Measurements from ENCODE around the gene ERMP1.

ERMP1 gene

GRCh38 chr9:5743109-5743508 is 89.8 kb downstream of the ERMP1 start:
- Histone ChIP-seq H2AFZ (ENCODE audit: low read depth, low read length) (no peak overlapping the region), H4K20me1 (ENCODE audit: insufficient read depth, low read length) (no peaks in the 10 kb centered on the region), H3K4me2 (ENCODE audit: insufficient read depth, low read length) (no peak overlapping the region), H3K79me2 (ENCODE audit: insufficient read depth, low read length) (no peaks in the 10 kb centered on the region), H3K4me1 (ENCODE audit: insufficient read depth, low read length) (no peaks in the 10 kb centered on the region), H3K9me3 (ENCODE audit: insufficient read depth, low read length, severe bottlenecking) (no peaks in the 10 kb centered on the region), H3K4me3 (ENCODE audit: low read depth in 1 of 2, low read length in 2 of 2) (no peak overlapping the region), H3K9ac (ENCODE audit: low read depth, low read length) (no peak overlapping the region), H3K27me3 (ENCODE audit: insufficient read depth, low read length, poor library complexity) (no peaks in the 10 kb centered on the region), H3K27ac (ENCODE audit: low read length) (no peak overlapping the region), H3K36me3 (ENCODE audit: insufficient read depth, low read length) (peaks cover 22% of the 10 kb centered on the region; the same call in 1 of the 2 replicates)
- TF ChIP-seq EZH2 (IDR thresholded peaks at IDR 0.05; ENCODE audit: borderline replicate concordance, low read depth, low read length, severe bottlenecking) (no peak), CTCF (IDR thresholded peaks at IDR 0.05; ENCODE audit: borderline replicate concordance, extremely low read depth, low read length, poor library complexity, severe bottlenecking) (no peak)
- no peak for ATAC-seq (ENCODE audit: insufficient read depth, low read depth)
- no peak for DNase-seq

GRCh38 chr9:5736563-5737346 is 96.2 kb downstream of the ERMP1 start:
- no peaks in the 10 kb centered on the region for H4K20me1 ChIP-seq (ENCODE audit: insufficient read depth, low read length)
- no peak overlapping the region for H3K4me2 ChIP-seq (ENCODE audit: insufficient read depth, low read length)
- H3K9ac ChIP-seq (ENCODE audit: low read depth, low read length): no peak overlapping the region
- no peak overlapping the region for H2AFZ ChIP-seq (ENCODE audit: low read depth, low read length)
- H3K79me2 ChIP-seq (ENCODE audit: insufficient read depth, low read length): no peaks in the 10 kb centered on the region
- DNase-seq (no peak), ATAC-seq (ENCODE audit: insufficient read depth, low read depth) (no peak)
- H3K9me3 ChIP-seq (ENCODE audit: insufficient read depth, low read length, severe bottlenecking): no peaks in the 10 kb centered on the region
- H3K27ac ChIP-seq (ENCODE audit: low read length): no peak overlapping the region
- H3K27me3 ChIP-seq (ENCODE audit: insufficient read depth, low read length, poor library complexity): no peaks in the 10 kb centered on the region
- H3K4me3 ChIP-seq (ENCODE audit: low read depth in 1 of 2, low read length in 2 of 2): no peak overlapping the region
- H3K36me3 ChIP-seq (ENCODE audit: insufficient read depth, low read length): peaks cover 13% of the 10 kb centered on the region; the same call in 1 of the 2 replicates
- TF ChIP-seq CTCF (IDR thresholded peaks at IDR 0.05; ENCODE audit: borderline replicate concordance, extremely low read depth, low read length, poor library complexity, severe bottlenecking): no peak
- no peak for TF ChIP-seq EZH2 (IDR thresholded peaks at IDR 0.05; ENCODE audit: borderline replicate concordance, low read depth, low read length, severe bottlenecking)
- no peaks in the 10 kb centered on the region for H3K4me1 ChIP-seq (ENCODE audit: insufficient read depth, low read length)

GRCh38 chr9:5735072-5735471 is 97.8 kb downstream of the ERMP1 start:
- H3K36me3 ChIP-seq (ENCODE audit: insufficient read depth, low read length): peaks cover 13% of the 10 kb centered on the region; the same call in 1 of the 2 replicates
- H3K4me3 ChIP-seq (ENCODE audit: low read depth in 1 of 2, low read length in 2 of 2): no peak overlapping the region
- TF ChIP-seq EZH2 (IDR thresholded peaks at IDR 0.05; ENCODE audit: borderline replicate concordance, low read depth, low read length, severe bottlenecking) (no peak), CTCF (IDR thresholded peaks at IDR 0.05; ENCODE audit: borderline replicate concordance, extremely low read depth, low read length, poor library complexity, severe bottlenecking) (no peak)

More at GRCh38 chr9:5735072-5735471, 97.8 kb downstream of the ERMP1 start:
- Histone ChIP-seq H4K20me1 (ENCODE audit: insufficient read depth, low read length) (no peaks in the 10 kb centered on the region), H3K9me3 (ENCODE audit: insufficient read depth, low read length, severe bottlenecking) (no peaks in the 10 kb centered on the region), H3K4me1 (ENCODE audit: insufficient read depth, low read length) (no peaks in the 10 kb centered on the region), H3K27ac (ENCODE audit: low read length) (no peak overlapping the region), H3K27me3 (ENCODE audit: insufficient read depth, low read length, poor library complexity) (no peaks in the 10 kb centered on the region), H3K4me2 (ENCODE audit: insufficient read depth, low read length) (no peak overlapping the region), H2AFZ (ENCODE audit: low read depth, low read length) (no peak overlapping the region), H3K79me2 (ENCODE audit: insufficient read depth, low read length) (no peaks in the 10 kb centered on the region), H3K9ac (ENCODE audit: low read depth, low read length) (no peak overlapping the region)
- DNase-seq: no peak
- ATAC-seq (ENCODE audit: insufficient read depth, low read depth): no peak

Measured in DND-41 (cell line).